SK-N-SH (cell line): ENCODE measurements around the gene CFDP1. TPM values are rescaled to one million over a fixed set of nuclear protein-coding genes. Genes with fewer than 3 reads are reported as not detected.

Experiments used
- CTCF ChIA-PET: fragments of 300-600, 350-600 bp; formaldehyde crosslinking; extraction: SDS; loops from one replicate; lab custom pipeline; 2021; lab: Yijun Ruan, JAX
- POLR2A ChIA-PET: fragments of 350-600 bp; sonication (Branson Sonifier 250); formaldehyde crosslinking; extraction: SDS; loops from one replicate; lab custom pipeline; 2020; ENCODE audit warnings: antibody characterized with exemption, inconsistent platforms; lab: Yijun Ruan, JAX
- DNase-seq: peaks from one replicate; pipeline ENCODE4 v3.0.0; 2012
- H2AFZ ChIP-seq: fragments of 200-600 bp; sonication (generic); 2 replicates; pipeline ENCODE4 v1.8.1; 2016; ENCODE audit warnings: antibody characterized with exemption, mild to moderate bottlenecking, low read depth
- H3F3A ChIP-seq: fragments of 200-600 bp; sonication (generic); replicated peaks from 2 replicates; pipeline ENCODE3; 2016; ENCODE audit warnings: antibody characterized with exemption, mild to moderate bottlenecking; ENCODE audit not compliant: insufficient read depth
- H3K27ac ChIP-seq, 2 experiments: fragments of 200-500 bp in 1 of 2; fragments of 200-600 bp in 1 of 2; sonication (Bioruptor generic) in 1 of 2; sonication (generic), shearing (Covaris generic) in 1 of 2; 2 replicates each; pipeline versions ENCODE4 v1.5.1 to v1.6.1; 2014 to 2016; ENCODE audit warnings: low read depth in 2 of 2, inconsistent platforms in 1 of 2, low read length in 1 of 2, mild to moderate bottlenecking in 1 of 2, mixed read lengths in 1 of 2
- H3K27me3 ChIP-seq: fragments of 200-600 bp; sonication (generic), shearing (Covaris generic); 2 replicates; pipeline ENCODE4 v1.6.1; 2016; ENCODE audit warnings: mixed run types; ENCODE audit not compliant: insufficient read depth
- H3K36me3 ChIP-seq, 2 experiments: fragments of 200-500 bp in 1 of 2; fragments of 200-600 bp in 1 of 2; sonication (Bioruptor generic) in 1 of 2; sonication (generic) in 1 of 2; replicated peaks in 1 of 2; 2 replicates each; pipeline versions ENCODE3 to v1.5.1; 2014 to 2016; ENCODE audit warnings: low read length in 1 of 2, mild to moderate bottlenecking in 1 of 2; ENCODE audit not compliant: insufficient read depth in 2 of 2, control insufficient read depth in 1 of 2
- H3K4me1 ChIP-seq, 2 experiments: fragments of 200-500 bp in 1 of 2; fragments of 200-600 bp in 1 of 2; sonication (Bioruptor generic) in 1 of 2; sonication (generic), shearing (Covaris generic) in 1 of 2; 2 replicates each; pipeline versions ENCODE4 v1.5.1 to v1.6.1; 2014 to 2016; ENCODE audit warnings: low read depth in 1 of 2, low read length in 1 of 2, mixed run types in 1 of 2; ENCODE audit not compliant: insufficient read depth in 2 of 2, control insufficient read depth in 1 of 2
- H3K4me2 ChIP-seq: fragments of 200-600 bp; sonication (generic), shearing (Covaris generic); 2 replicates; pipeline ENCODE4 v1.6.1; 2017; ENCODE audit warnings: mixed run types
- H3K4me3 ChIP-seq, 2 experiments: fragments of 200-500 bp in 1 of 2; fragments of 200-600 bp in 1 of 2; sonication (Bioruptor generic) in 1 of 2; sonication (generic), shearing (Covaris generic) in 1 of 2; 2 replicates each; pipeline versions ENCODE4 v1.5.1 to v1.8.1; 2014 to 2016; ENCODE audit warnings: low read depth in 2 of 2, inconsistent platforms in 1 of 2, low read length in 1 of 2, mild to moderate bottlenecking in 1 of 2, mixed read lengths in 1 of 2, moderate library complexity in 1 of 2
- H3K79me2 ChIP-seq: fragments of 200-600 bp; sonication (generic); 2 replicates; pipeline ENCODE4 v1.8.1; 2017; ENCODE audit warnings: mild to moderate bottlenecking; ENCODE audit not compliant: insufficient read depth
- H3K9ac ChIP-seq: fragments of 200-600 bp; sonication (generic); 2 replicates; pipeline ENCODE4 v1.6.1; 2017; ENCODE audit warnings: mixed run types
- H3K9me2 ChIP-seq: fragments of 200-600 bp; sonication (generic); 2 replicates; pipeline ENCODE4 v1.6.1; 2017; ENCODE audit warnings: mixed run types
- H3K9me3 ChIP-seq: fragments of 200-600 bp; sonication (generic); 2 replicates; pipeline ENCODE4 v1.6.1; 2017; ENCODE audit warnings: mixed run types, mild to moderate bottlenecking, moderate library complexity
- H4K20me1 ChIP-seq: fragments of 200-600 bp; sonication (generic); 2 replicates; pipeline ENCODE4 v1.6.1; 2017; ENCODE audit warnings: mild to moderate bottlenecking, mixed run types; ENCODE audit not compliant: insufficient read depth
- CHD2 ChIP-seq: fragments of 150-350 bp; IDR thresholded peaks from 2 replicates; pipeline ENCODE4 v1.6.1; 2018; ENCODE audit warnings: low read length; ENCODE audit not compliant: partially characterized antibody
- ELF1 ChIP-seq: IDR thresholded peaks from 2 replicates; pipeline ENCODE4 v1.4.0; 2012
- FOSL2 ChIP-seq: IDR thresholded peaks from 2 replicates; pipeline ENCODE4 v1.4.0; 2012; ENCODE audit warnings: low read depth, mild to moderate bottlenecking, moderate library complexity, borderline replicate concordance
- FOXJ3 ChIP-seq: sonication (generic); formaldehyde crosslinking; IDR thresholded peaks from 2 replicates; pipeline ENCODE4 v1.5.1; 2020; ENCODE audit warnings: mild to moderate bottlenecking, missing genetic modification reagents
- FOXM1 ChIP-seq: IDR thresholded peaks from 2 replicates; pipeline ENCODE4 v1.4.0; 2012; ENCODE audit warnings: low read depth, mild to moderate bottlenecking
- GABPA ChIP-seq: IDR thresholded peaks from 2 replicates; pipeline ENCODE4 v1.4.0; 2012; ENCODE audit warnings: low read depth, mild to moderate bottlenecking
- GATA2 ChIP-seq: sonication (generic); formaldehyde crosslinking; IDR thresholded peaks from 2 replicates; pipeline ENCODE4 v1.5.0; 2020; ENCODE audit warnings: mild to moderate bottlenecking, missing genetic modification reagents
- JUND ChIP-seq: IDR thresholded peaks from 2 replicates; pipeline ENCODE4 v1.4.0; 2012
- MEF2A ChIP-seq: IDR thresholded peaks from 2 replicates; pipeline ENCODE4 v1.4.0; 2012; ENCODE audit warnings: low read depth, borderline replicate concordance
- MXI1 ChIP-seq: IDR thresholded peaks from 2 replicates; pipeline ENCODE4 v1.6.1; 2012; ENCODE audit warnings: mild to moderate bottlenecking, low read depth, low read length, improper control_type of control experiment
- NFIC ChIP-seq: IDR thresholded peaks from 2 replicates; pipeline ENCODE4 v1.4.0; 2012; ENCODE audit warnings: borderline replicate concordance
- NRF1 ChIP-seq: IDR thresholded peaks from 2 replicates; pipeline ENCODE4 v1.6.1; 2012; ENCODE audit warnings: low read depth, mild to moderate bottlenecking, low read length
- POLR2AphosphoS5 ChIP-seq: IDR thresholded peaks from 2 replicates; pipeline ENCODE4 v1.6.1; 2012; ENCODE audit warnings: low read depth, low read length
- RCOR1 ChIP-seq: fragments of 150-350 bp; IDR thresholded peaks from 2 replicates; pipeline ENCODE4 v1.6.1; 2017; ENCODE audit warnings: antibody characterized with exemption, low read length
- RXRA ChIP-seq: IDR thresholded peaks from 2 replicates; pipeline ENCODE4 v1.4.0; 2012; ENCODE audit warnings: low read depth, mild to moderate bottlenecking, borderline replicate concordance
- SIN3A ChIP-seq: IDR thresholded peaks from 2 replicates; pipeline ENCODE4 v1.6.1; 2012; ENCODE audit warnings: low read depth, mild to moderate bottlenecking, low read length, moderate library complexity, borderline replicate concordance
- SMC3 ChIP-seq: IDR thresholded peaks from 2 replicates; pipeline ENCODE4 v1.6.1; 2012; ENCODE audit warnings: low read depth, low read length, improper control_type of control experiment
- TAF1 ChIP-seq: IDR thresholded peaks from 2 replicates; pipeline ENCODE4 v1.6.1; 2012; ENCODE audit warnings: low read depth, mild to moderate bottlenecking, low read length, moderate library complexity, borderline replicate concordance
- TCF12 ChIP-seq: IDR thresholded peaks from 2 replicates; pipeline ENCODE4 v1.4.0; 2012
- YY1 ChIP-seq: IDR thresholded peaks from 2 replicates; pipeline ENCODE4 v1.4.0; 2012; ENCODE audit warnings: low read depth, mild to moderate bottlenecking
- whole genome bisulfite sequencing: methylation state at CpG from one replicate; pipeline ENCODE4 v1.1.6; 2017; ENCODE audit warnings: low lambda C conversion rate; 5-methylcytosine and 5-hydroxymethylcytosine counted together
- polyA plus RNA-seq, 3 experiments: library from polyadenylated mRNA; depleted of rRNA; stranded (reverse); fragments of >200 nt; gene quantifications; 2 replicates each; pipeline ENCODE4 v1.2.3, GENCODE V29; 2012
- TF ChIP-seq, protein P1 (sequence below): fragments of 150-350 bp; IDR thresholded peaks from 2 replicates; pipeline ENCODE4 v1.6.1; 2016; ENCODE audit warnings: mild to moderate bottlenecking, low read depth, low read length
- TF ChIP-seq, protein P2 (sequence below): IDR thresholded peaks from 2 replicates; pipeline ENCODE4 v1.4.0; 2012; ENCODE audit warnings: low read depth
- TF ChIP-seq, protein P3 (sequence below): fragments of 200-600 bp; sonication (generic); IDR thresholded peaks from 2 replicates; pipeline ENCODE4 v1.6.1; 2017; ENCODE audit warnings: antibody characterized with exemption, mild to moderate bottlenecking, moderate library complexity
- TF ChIP-seq, protein P4 (sequence below): IDR thresholded peaks from 2 replicates; pipeline ENCODE4 v1.4.0; 2012; ENCODE audit warnings: low read depth, borderline replicate concordance
- TF ChIP-seq, protein P5 (sequence below): IDR thresholded peaks from 2 replicates; pipeline ENCODE4; 2012

CFDP1 gene
- polyA plus RNA-seq, 1 of the 3 experiments (the other 2 are of a cell fraction), result 46.0 TPM

DNA sequence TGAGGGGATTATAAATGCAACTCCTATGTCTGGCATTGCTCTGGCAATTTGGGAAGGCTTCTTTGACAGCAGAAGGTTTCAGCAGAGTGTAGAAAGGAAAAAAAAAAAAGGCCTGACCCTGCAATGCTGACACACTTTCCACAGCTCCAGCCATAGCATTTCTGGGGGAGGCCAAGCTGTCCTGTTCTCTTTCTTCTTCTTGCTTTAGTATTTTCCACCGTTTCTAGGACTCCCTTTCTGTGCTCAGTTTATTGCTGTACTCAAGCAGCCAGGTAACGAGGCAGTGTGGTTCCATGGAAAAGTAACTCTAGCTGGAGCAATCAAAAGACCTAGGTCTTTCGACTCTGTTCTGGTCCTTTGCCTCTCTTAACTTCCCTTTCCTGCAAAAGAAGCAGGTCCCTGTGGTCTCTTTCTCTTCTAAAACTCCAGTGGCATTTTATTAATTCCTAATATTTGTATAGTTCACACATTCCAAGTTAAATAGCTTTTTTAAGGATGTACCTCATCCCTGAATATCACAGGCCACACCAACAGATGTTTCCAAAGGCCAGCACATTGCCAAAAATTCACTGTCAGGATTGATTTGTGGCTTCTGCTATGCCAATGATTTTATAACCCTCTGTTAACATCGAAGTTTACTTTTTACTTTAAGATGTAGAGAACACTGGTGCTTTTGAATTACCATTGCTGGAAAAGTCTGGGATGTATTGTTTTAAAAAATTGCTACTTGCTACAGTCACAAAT, 91.6 kb downstream of the CFDP1 start (continued):
- TF ChIP-seq RCOR1 (no peak), TCF12 (peak; percentile 28; the same call in 1 of the 2 replicates), GATA2 (CRISPR knock-in tag) (no peak), TAF1 (no peak), YY1 (no peak), FOSL2 (no peak), JUND (no peak), NRF1 (no peak), POLR2AphosphoS5 (no peak), CHD2 (no peak), MEF2A (no peak), NFIC (peak; percentile 30; the same call in 1 of the 2 replicates)
- TF ChIP-seq, protein P1, sequence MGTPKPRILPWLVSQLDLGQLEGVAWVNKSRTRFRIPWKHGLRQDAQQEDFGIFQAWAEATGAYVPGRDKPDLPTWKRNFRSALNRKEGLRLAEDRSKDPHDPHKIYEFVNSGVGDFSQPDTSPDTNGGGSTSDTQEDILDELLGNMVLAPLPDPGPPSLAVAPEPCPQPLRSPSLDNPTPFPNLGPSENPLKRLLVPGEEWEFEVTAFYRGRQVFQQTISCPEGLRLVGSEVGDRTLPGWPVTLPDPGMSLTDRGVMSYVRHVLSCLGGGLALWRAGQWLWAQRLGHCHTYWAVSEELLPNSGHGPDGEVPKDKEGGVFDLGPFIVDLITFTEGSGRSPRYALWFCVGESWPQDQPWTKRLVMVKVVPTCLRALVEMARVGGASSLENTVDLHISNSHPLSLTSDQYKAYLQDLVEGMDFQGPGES, result no peak

DNA sequence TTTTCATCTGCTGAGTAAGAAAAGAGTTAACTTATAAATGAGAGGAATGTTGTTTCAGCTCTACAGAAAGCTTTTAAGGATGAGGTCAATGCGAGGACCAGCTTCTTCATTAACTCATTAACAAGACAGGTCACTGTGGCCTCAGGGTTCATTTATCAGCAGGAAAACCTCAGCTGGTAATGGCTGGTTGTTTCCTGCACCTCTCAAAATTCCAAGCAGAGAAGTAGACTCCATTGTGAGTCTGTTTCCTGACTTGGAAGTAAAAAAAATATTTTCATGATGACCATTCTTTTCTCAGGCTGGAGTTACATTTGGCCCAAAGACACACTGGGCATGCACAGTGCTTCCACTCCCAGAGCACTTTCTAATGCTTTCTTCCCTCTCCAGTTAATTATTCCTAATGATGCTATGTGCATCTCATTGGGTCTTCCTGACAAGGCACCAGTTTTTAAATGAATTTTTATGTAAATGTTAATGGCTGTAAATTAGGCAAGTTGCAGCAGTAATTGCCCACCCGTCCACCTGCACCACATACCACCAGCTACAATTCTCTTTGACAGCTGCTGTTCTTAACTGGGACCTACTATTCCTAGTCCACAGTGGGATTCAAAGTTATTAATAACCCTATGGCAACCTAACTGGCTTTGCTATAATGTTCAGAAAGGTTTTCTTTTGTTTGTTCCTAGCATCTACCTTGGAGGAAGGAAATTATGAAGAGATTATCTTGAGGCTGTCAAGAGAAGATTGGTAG, 92.4 kb downstream of the CFDP1 start:
- Histone ChIP-seq H3K27ac (peak overlapping the region; percentile 80 to 81), H3K4me2 (peak overlapping the region; percentile 57; the same call in 1 of the 2 replicates), H3K79me2 (peaks cover 8% of the 10 kb centered on the region), H4K20me1 (no peaks in the 10 kb centered on the region), H3K4me1 (peaks cover 29 to 44% of the 10 kb centered on the region in 2 experiments), H2AFZ (no peak overlapping the region), H3K9ac (peak overlapping the region; percentile 44; the same call in 1 of the 2 replicates), H3K9me2 (no peaks in the 10 kb centered on the region), H3K4me3 (no peak overlapping the region), H3K27me3 (no peaks in the 10 kb centered on the region), H3K36me3 (peaks cover 3% of the 10 kb centered on the region in 2 experiments), H3K9me3 (no peaks in the 10 kb centered on the region), H3F3A (peaks cover 40% of the 10 kb centered on the region)
- POLR2A ChIA-PET, result no interaction called here
- DNase-seq, result peak; percentile 39
- WGBS, result 53% methylated on average over 2 of the region's 2 CpGs
- CTCF ChIA-PET, result interaction anchor here (1.4 to 2.9 kb wide), 2 partner anchors 107 to 141 kb away, joined by 3 to 7 read pairs; no protein-coding TSS in a partner anchor
- TF ChIP-seq GATA2 (CRISPR knock-in tag) (no peak), MEF2A (no peak; the same call in 1 of the 2 replicates), SMC3 (no peak), NFIC (peak; percentile 42; the same call in 1 of the 2 replicates), FOSL2 (peak; percentile 44; the same call in 1 of the 2 replicates), FOXJ3 (CRISPR knock-in tag) (no peak), MXI1 (no peak), JUND (peak; percentile 51), RCOR1 (peak; percentile 39; the same call in 1 of the 2 replicates), FOXM1 (0 out of 2 replicates have a peak, but pooled peaks have one; percentile 23), GABPA (no peak), ELF1 (no peak), RXRA (peak; percentile 58; the same call in 1 of the 2 replicates), SIN3A (no peak), POLR2AphosphoS5 (peak; percentile 30; the same call in 1 of the 2 replicates)
- TF ChIP-seq, protein P2, sequence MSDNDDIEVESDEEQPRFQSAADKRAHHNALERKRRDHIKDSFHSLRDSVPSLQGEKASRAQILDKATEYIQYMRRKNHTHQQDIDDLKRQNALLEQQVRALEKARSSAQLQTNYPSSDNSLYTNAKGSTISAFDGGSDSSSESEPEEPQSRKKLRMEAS, result no peak
- TF ChIP-seq, protein P3, sequence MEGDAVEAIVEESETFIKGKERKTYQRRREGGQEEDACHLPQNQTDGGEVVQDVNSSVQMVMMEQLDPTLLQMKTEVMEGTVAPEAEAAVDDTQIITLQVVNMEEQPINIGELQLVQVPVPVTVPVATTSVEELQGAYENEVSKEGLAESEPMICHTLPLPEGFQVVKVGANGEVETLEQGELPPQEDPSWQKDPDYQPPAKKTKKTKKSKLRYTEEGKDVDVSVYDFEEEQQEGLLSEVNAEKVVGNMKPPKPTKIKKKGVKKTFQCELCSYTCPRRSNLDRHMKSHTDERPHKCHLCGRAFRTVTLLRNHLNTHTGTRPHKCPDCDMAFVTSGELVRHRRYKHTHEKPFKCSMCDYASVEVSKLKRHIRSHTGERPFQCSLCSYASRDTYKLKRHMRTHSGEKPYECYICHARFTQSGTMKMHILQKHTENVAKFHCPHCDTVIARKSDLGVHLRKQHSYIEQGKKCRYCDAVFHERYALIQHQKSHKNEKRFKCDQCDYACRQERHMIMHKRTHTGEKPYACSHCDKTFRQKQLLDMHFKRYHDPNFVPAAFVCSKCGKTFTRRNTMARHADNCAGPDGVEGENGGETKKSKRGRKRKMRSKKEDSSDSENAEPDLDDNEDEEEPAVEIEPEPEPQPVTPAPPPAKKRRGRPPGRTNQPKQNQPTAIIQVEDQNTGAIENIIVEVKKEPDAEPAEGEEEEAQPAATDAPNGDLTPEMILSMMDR, result no peak
- TF ChIP-seq, protein P4, sequence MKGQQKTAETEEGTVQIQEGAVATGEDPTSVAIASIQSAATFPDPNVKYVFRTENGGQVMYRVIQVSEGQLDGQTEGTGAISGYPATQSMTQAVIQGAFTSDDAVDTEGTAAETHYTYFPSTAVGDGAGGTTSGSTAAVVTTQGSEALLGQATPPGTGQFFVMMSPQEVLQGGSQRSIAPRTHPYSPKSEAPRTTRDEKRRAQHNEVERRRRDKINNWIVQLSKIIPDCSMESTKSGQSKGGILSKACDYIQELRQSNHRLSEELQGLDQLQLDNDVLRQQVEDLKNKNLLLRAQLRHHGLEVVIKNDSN, result no peak
- TF ChIP-seq, protein P5, sequence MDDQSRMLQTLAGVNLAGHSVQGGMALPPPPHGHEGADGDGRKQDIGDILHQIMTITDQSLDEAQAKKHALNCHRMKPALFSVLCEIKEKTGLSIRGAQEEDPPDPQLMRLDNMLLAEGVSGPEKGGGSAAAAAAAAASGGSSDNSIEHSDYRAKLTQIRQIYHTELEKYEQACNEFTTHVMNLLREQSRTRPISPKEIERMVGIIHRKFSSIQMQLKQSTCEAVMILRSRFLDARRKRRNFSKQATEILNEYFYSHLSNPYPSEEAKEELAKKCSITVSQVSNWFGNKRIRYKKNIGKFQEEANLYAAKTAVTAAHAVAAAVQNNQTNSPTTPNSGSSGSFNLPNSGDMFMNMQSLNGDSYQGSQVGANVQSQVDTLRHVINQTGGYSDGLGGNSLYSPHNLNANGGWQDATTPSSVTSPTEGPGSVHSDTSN, result peak; percentile 74
